Esophagus squamous epithelium (tissue), 5 donors: Measurements from ENCODE around the gene PYGB. TPM values are rescaled to one million over a fixed set of nuclear protein-coding genes. Genes with fewer than 3 reads are reported as not detected.

Experiments used
- DNase-seq: peaks from one replicate; lab custom pipeline; 2025; lab: John Stamatoyannopoulos, UW
- H3K27ac ChIP-seq, 4 donors: fragments of 200-600 bp; sonication (generic); one replicate each; pipeline ENCODE4 v1.5.1; 2016 to 2019; ENCODE audit warnings: mild to moderate bottlenecking in 1 of 4
- H3K27me3 ChIP-seq, 4 donors: fragments of 200-600 bp; sonication (generic); 1 replicate in 3 of 4; 2 replicates in 1 of 4; pipeline versions ENCODE4 v1.5.1 to v1.6.0; 2017 to 2021; ENCODE audit warnings: antibody characterized with exemption in 1 of 4
- H3K36me3 ChIP-seq, 3 donors: fragments of 200-600 bp; sonication (generic); one replicate each; pipeline ENCODE4 v1.5.1; 2016 to 2019
- H3K4me1 ChIP-seq, 3 donors: fragments of 200-600 bp; sonication (generic); one replicate each; pipeline ENCODE4 v1.5.1; 2017 to 2019
- H3K4me3 ChIP-seq, 4 donors: fragments of 200-600 bp; sonication (generic); 1 replicate in 3 of 4; 2 replicates in 1 of 4; pipeline ENCODE4 v1.5.1; 2016 to 2019; ENCODE audit warnings: mild to moderate bottlenecking in 2 of 4, moderate library complexity in 1 of 4
- H3K9me3 ChIP-seq, 3 donors: fragments of 200-600 bp; sonication (generic); one replicate each; pipeline ENCODE4 v1.5.1; 2016 to 2019
- CTCF ChIP-seq, 6 experiments: fragments of 450-650 bp in 4 of 6; fragments of 200-600 bp in 2 of 6; sonication (generic) in 2 of 6; IDR thresholded peaks; one replicate each; pipeline ENCODE4 v1.5.1; 2016 to 2019; ENCODE audit warnings: antibody characterized with exemption in 6 of 6, mild to moderate bottlenecking in 4 of 6, moderate library complexity in 4 of 6
- POLR2A ChIP-seq, 4 donors: fragments of 450-650 bp; IDR thresholded peaks; one replicate each; pipeline ENCODE4 v1.6.1; 2017; ENCODE audit warnings: antibody characterized with exemption in 4 of 4, mild to moderate bottlenecking in 4 of 4, moderate library complexity in 3 of 4
- WGBS, 2 donors: methylation state at CpG; one replicate each; pipeline ENCODE4 v1.1.5; 2018; 5-methylcytosine and 5-hydroxymethylcytosine counted together
- intact Hi-C: fragments of 100-400 bp; cut with DNase I; formaldehyde crosslinking; loops from one replicate; pipeline ENCODE4 v1.15.0; 2022
- total RNA-seq, 4 donors: library from RNA; depleted of rRNA; stranded (reverse); fragments of >200 nt; gene quantifications; one replicate each; pipeline ENCODE4 v1.1.0, GENCODE V29; 2016
- donor health status: DM: yes; HTN: yes; CAD: no.

Gene PYGB
- total RNA-seq, 4 donors from 2014 or later, result 70.8 to 127 (median 95.6) TPM

GRCh38 chr20:25275813-25276532, 28.1 kb downstream of the PYGB start:
- Histone ChIP-seq H3K4me1 (peaks cover 7 to 62% (median 17%) of the 10 kb centered on the region in 3 donors), H3K27ac (no peak overlapping the region), H3K36me3 (peaks cover 42 to 100% (median 72%) of the 10 kb centered on the region in 3 donors), H3K27me3 (no peaks in the 10 kb centered on the region), H3K4me3 (no peak overlapping the region), H3K9me3 (no peaks in the 10 kb centered on the region)
- intact Hi-C loops, result no loop called here
- 93 to 95% methylated on average over 11 to 14 of the region's 20 CpGs for WGBS, 2 donors
- TF ChIP-seq CTCF (IDR thresholded peaks at IDR 0.05) (no peak), POLR2A (IDR thresholded peaks at IDR 0.05) (no peak)
- no peak for DNase-seq

GRCh38 chr20:25276533-25277050, 28.7 kb downstream of the PYGB start:
- no peak overlapping the region for H3K27ac ChIP-seq
- intact Hi-C loops, result no loop called here
- DNase-seq, result no peak
- TF ChIP-seq CTCF (IDR thresholded peaks at IDR 0.05) (no peak), POLR2A (IDR thresholded peaks at IDR 0.05) (no peak)
- H3K9me3 ChIP-seq, result no peaks in the 10 kb centered on the region
- no peaks in the 10 kb centered on the region for H3K27me3 ChIP-seq
- peaks cover 7 to 65% (median 17%) of the 10 kb centered on the region in 3 donors for H3K4me1 ChIP-seq
- WGBS, 2 donors, result 88% methylated on average over 15 of the region's 24 CpGs; no CpG with 5 or more reads in 1 of the 2 donors
- H3K36me3 ChIP-seq, result peaks cover 42 to 100% (median 70%) of the 10 kb centered on the region in 3 donors
- no peak overlapping the region for H3K4me3 ChIP-seq

GRCh38 chr20:25277051-25277801, 29.3 kb downstream of the PYGB start:
- H3K4me1 ChIP-seq, result peaks cover 7 to 63% (median 17%) of the 10 kb centered on the region in 3 donors
- no peaks in the 10 kb centered on the region for H3K9me3 ChIP-seq
- intact Hi-C loops, result no loop called here
- whole genome bisulfite sequencing, 2 donors, result 88 to 92% methylated on average over 10 to 18 of the region's 24 CpGs
- no peak for DNase-seq
- H3K27ac ChIP-seq, result no peak overlapping the region
- TF ChIP-seq POLR2A (IDR thresholded peaks at IDR 0.05) (no peak), CTCF (IDR thresholded peaks at IDR 0.05) (no peak)
- peaks cover 39 to 100% (median 70%) of the 10 kb centered on the region in 3 donors for H3K36me3 ChIP-seq
- no peaks in the 10 kb centered on the region for H3K27me3 ChIP-seq
- H3K4me3 ChIP-seq, result no peak overlapping the region

GRCh38 chr20:25277941-25278521, 30.1 kb downstream of the PYGB start:
- Histone ChIP-seq H3K4me1 (peaks cover 7 to 55% (median 16%) of the 10 kb centered on the region in 3 donors), H3K27me3 (no peaks in the 10 kb centered on the region), H3K9me3 (no peaks in the 10 kb centered on the region), H3K4me3 (no peak overlapping the region), H3K27ac (peak overlapping the region in 1 of 4 donors; percentile 1), H3K36me3 (peaks cover 39 to 100% (median 71%) of the 10 kb centered on the region in 3 donors)
- TF ChIP-seq CTCF (IDR thresholded peaks at IDR 0.05) (no peak), POLR2A (IDR thresholded peaks at IDR 0.05) (no peak)
- no peak for DNase-seq
- 96 to 100% methylated on average over 5 to 6 of the region's 19 CpGs for WGBS, 2 donors
- intact Hi-C loops, result no loop called here
